ENCODE measurements around the gene MRPL36. TPM values are rescaled to one million over a fixed set of nuclear protein-coding genes. Genes with fewer than 3 reads are reported as not detected.

The MRPL36 gene
- total RNA-seq, 1 donor from 2014 or later = 21.4 TPM

GRCh38 chr5:1772634-1773033 lies 27.0 kb downstream of the MRPL36 start:
- Histone ChIP-seq H3K27ac (no peak overlapping the region), H3K27me3 (no peaks in the 10 kb centered on the region), H3K4me3 (no peak overlapping the region), H3K9me3 (no peaks in the 10 kb centered on the region), H3K4me1 (no peaks in the 10 kb centered on the region), H3K36me3 (no peaks in the 10 kb centered on the region)
- no peak for TF ChIP-seq CTCF (IDR thresholded peaks at IDR 0.05)
- intact Hi-C loops (cut with DNase I) = no loop called here
- no peak for DNase-seq (ENCODE audit: low spot score in 2 of 2)

- H3K9me3 ChIP-seq = no peaks in the 10 kb centered on the region
- no peaks in the 10 kb centered on the region for H3K27me3 ChIP-seq
- no peak overlapping the region for H3K27ac ChIP-seq
- H3K4me3 ChIP-seq = no peak overlapping the region
- intact Hi-C loops (cut with DNase I) = no loop called here
- H3K36me3 ChIP-seq = no peaks in the 10 kb centered on the region
- no peak for TF ChIP-seq CTCF (IDR thresholded peaks at IDR 0.05)
- H3K4me1 ChIP-seq = no peaks in the 10 kb centered on the region
- DNase-seq (ENCODE audit: low spot score in 2 of 2) = no peak
Measured at GRCh38 chr5:1771149-1772065, 28.2 kb downstream of the MRPL36 start.

- H3K27me3 ChIP-seq = no peaks in the 10 kb centered on the region
- no peaks in the 10 kb centered on the region for H3K4me1 ChIP-seq
- no peaks in the 10 kb centered on the region for H3K9me3 ChIP-seq
- no peaks in the 10 kb centered on the region for H3K36me3 ChIP-seq
- TF ChIP-seq CTCF (IDR thresholded peaks at IDR 0.05) = no peak
- no peak overlapping the region for H3K4me3 ChIP-seq
- no peak for DNase-seq (ENCODE audit: low spot score in 2 of 2)
- intact Hi-C loops (cut with DNase I) = no loop called here
- H3K27ac ChIP-seq = no peak overlapping the region
Measured at GRCh38 chr5:1770443-1770802, 29.2 kb downstream of the MRPL36 start.

- no peak overlapping the region for H3K27ac ChIP-seq
- H3K27me3 ChIP-seq = no peaks in the 10 kb centered on the region
- no peak for TF ChIP-seq CTCF (IDR thresholded peaks at IDR 0.05)
- intact Hi-C loops (cut with DNase I) = no loop called here
- no peaks in the 10 kb centered on the region for H3K4me1 ChIP-seq
- DNase-seq (ENCODE audit: low spot score in 2 of 2) = no peak
- H3K36me3 ChIP-seq = no peaks in the 10 kb centered on the region
- no peak overlapping the region for H3K4me3 ChIP-seq
- no peaks in the 10 kb centered on the region for H3K9me3 ChIP-seq
Measured at GRCh38 chr5:1769752-1770442, 29.7 kb downstream of the MRPL36 start.

GRCh38 chr5:1769017-1769640 lies 30.5 kb downstream of the MRPL36 start:
- DNase-seq (ENCODE audit: low spot score in 2 of 2) = no peak
- Histone ChIP-seq H3K9me3 (no peaks in the 10 kb centered on the region), H3K27ac (no peak overlapping the region), H3K36me3 (no peaks in the 10 kb centered on the region), H3K4me3 (no peak overlapping the region), H3K4me1 (no peaks in the 10 kb centered on the region), H3K27me3 (no peaks in the 10 kb centered on the region)
- no peak for TF ChIP-seq CTCF (IDR thresholded peaks at IDR 0.05)
- intact Hi-C loops (cut with DNase I) = no loop called here

Measured in ascending aorta (tissue), 2 donors.